GM06990 (cell line): ENCODE data around the gene CFAP65.

Experiments used
- DNase-seq: peaks from one replicate; pipeline ENCODE4 v3.0.0-alpha.2; 2011; ENCODE audit not compliant: insufficient read length; ENCODE audit errors: extremely low read depth
- H3K27me3 ChIP-seq: replicated peaks from 2 replicates; pipeline ENCODE4 v1.6.0; 2011; ENCODE audit warnings: low read length; ENCODE audit not compliant: control insufficient read depth, insufficient read depth
- H3K36me3 ChIP-seq: 2 replicates; pipeline ENCODE4 v1.5.1; 2011; ENCODE audit warnings: low read length; ENCODE audit not compliant: control insufficient read depth, insufficient read depth
- H3K4me3 ChIP-seq: replicated peaks from 2 replicates; pipeline ENCODE4 v1.5.1; 2011; ENCODE audit warnings: low read depth, mild to moderate bottlenecking, control low read depth, low read length
- CTCF ChIP-seq: IDR thresholded peaks from 2 replicates; pipeline ENCODE4 v1.5.1; 2011; ENCODE audit warnings: low read length, control low read depth, mild to moderate bottlenecking, inconsistent platforms; ENCODE audit not compliant: insufficient read depth, poor library complexity, severe bottlenecking

The CFAP65 gene

GRCh38 chr2:219027511-219028055 is 13.7 kb downstream of the CFAP65 start:
- Histone ChIP-seq H3K27me3 (no peaks in the 10 kb centered on the region), H3K36me3 (no peaks in the 10 kb centered on the region), H3K4me3 (no peak overlapping the region)
- no peak for DNase-seq
- no peak for TF ChIP-seq CTCF

GRCh38 chr2:219026946-219027345 is 14.4 kb downstream of the CFAP65 start:
- H3K4me3 ChIP-seq = no peak overlapping the region
- DNase-seq = no peak
- H3K36me3 ChIP-seq = no peaks in the 10 kb centered on the region
- no peak for TF ChIP-seq CTCF
- no peaks in the 10 kb centered on the region for H3K27me3 ChIP-seq

- TF ChIP-seq CTCF = no peak
- H3K4me3 ChIP-seq = no peak overlapping the region
- peaks cover 1% of the 10 kb centered on the region; the same call in 1 of the 2 replicates for H3K27me3 ChIP-seq
- no peaks in the 10 kb centered on the region for H3K36me3 ChIP-seq
- DNase-seq = no peak
Observed at GRCh38 chr2:219025637-219026585, 15.4 kb downstream of the CFAP65 start.

- Histone ChIP-seq H3K27me3 (peaks cover 1% of the 10 kb centered on the region; the same call in 1 of the 2 replicates), H3K4me3 (no peak overlapping the region), H3K36me3 (no peaks in the 10 kb centered on the region)
- no peak for DNase-seq
- TF ChIP-seq CTCF = no peak
Observed at GRCh38 chr2:219024059-219024458, 17.3 kb downstream of the CFAP65 start.

GRCh38 chr2:219023045-219023605 is 18.2 kb downstream of the CFAP65 start:
- Histone ChIP-seq H3K4me3 (no peak overlapping the region), H3K36me3 (no peaks in the 10 kb centered on the region), H3K27me3 (peaks cover 1% of the 10 kb centered on the region; the same call in 1 of the 2 replicates)
- no peak for TF ChIP-seq CTCF
- DNase-seq = no peak
